GM23338 (cell line): ENCODE data around the gene PTGDR2.

Source experiments
- CTCF ChIP-seq, 2 experiments: fragments of 200-600 bp in 1 of 2; sonication (generic) in 1 of 2; conservative IDR thresholded peaks; 2 replicates each; pipeline versions ENCODE4 v1.5.1 to v1.6.1; 2016 to 2017; ENCODE audit warnings: antibody characterized with exemption in 2 of 2, low read depth in 2 of 2, mild to moderate bottlenecking in 2 of 2, moderate library complexity in 1 of 2
- EZH2 ChIP-seq: fragments of 200-600 bp; sonication (generic); IDR thresholded peaks from one replicate; pipeline ENCODE4 v1.8.0; 2017; ENCODE audit warnings: antibody characterized with exemption, mild to moderate bottlenecking, low read depth; ENCODE audit not compliant: unreplicated experiment
- JUNB ChIP-seq: IDR thresholded peaks from one replicate; pipeline ENCODE4 v1.6.1; 2016; ENCODE audit warnings: antibody characterized with exemption; ENCODE audit not compliant: unreplicated experiment
- NANOG ChIP-seq: IDR thresholded peaks from 2 replicates; pipeline ENCODE4 v1.6.1; 2016; ENCODE audit warnings: antibody characterized with exemption, borderline replicate concordance
- POLR2AphosphoS5 ChIP-seq: IDR thresholded peaks from 2 replicates; pipeline ENCODE4 v1.6.1; 2016; ENCODE audit warnings: antibody characterized with exemption, low read depth
- REST ChIP-seq: IDR thresholded peaks from one replicate; pipeline ENCODE4 v1.6.1; 2018; ENCODE audit warnings: antibody characterized with exemption; ENCODE audit not compliant: unreplicated experiment

- TF ChIP-seq JUNB (no peak), POLR2AphosphoS5 (no peak), CTCF (conservative IDR thresholded peaks at IDR 0.05; ENCODE audit: low read depth in 2 of 2) (no peak), NANOG (no peak), EZH2 (no peak), REST (no peak)
Observed at GRCh38 chr11:60809249-60809648, 46.5 kb downstream of the PTGDR2 start.
